Right atrium auricular region (tissue), 2 donors: ENCODE measurements around the gene MTHFD2L. TPM values are rescaled to one million over a fixed set of nuclear protein-coding genes. Genes with fewer than 3 reads are reported as not detected.

Source experiments
- DNase-seq: peaks from one replicate; pipeline ENCODE4 v3.0.0-alpha.2; 2019; ENCODE audit warnings: low spot score
- H3K27ac ChIP-seq, 2 donors: fragments of 200-600 bp; sonication (generic); 1 replicate in 1 of 2; 2 replicates in 1 of 2; pipeline ENCODE4 v1.5.1; 2016 to 2019
- H3K27me3 ChIP-seq, 2 donors: fragments of 200-600 bp; sonication (generic); one replicate each; pipeline versions ENCODE4 v1.5.1 to v1.6.0; 2017 to 2019
- H3K36me3 ChIP-seq: fragments of 200-600 bp; sonication (generic); one replicate; pipeline ENCODE4 v1.5.1; 2016
- H3K4me1 ChIP-seq, 2 donors: fragments of 200-600 bp; sonication (generic); one replicate each; pipeline versions ENCODE4 v1.5.1 to v1.6.0; 2017 to 2019
- H3K4me3 ChIP-seq, 2 donors: fragments of 200-600 bp; sonication (generic); 1 replicate in 1 of 2; 2 replicates in 1 of 2; pipeline ENCODE4 v1.5.1; 2017 to 2019; ENCODE audit warnings: mild to moderate bottlenecking in 1 of 2, moderate library complexity in 1 of 2
- H3K9me3 ChIP-seq, 2 donors: fragments of 200-600 bp; sonication (generic); one replicate each; pipeline ENCODE4 v1.5.1; 2019
- CTCF ChIP-seq, 2 donors: fragments of 200-600 bp; sonication (generic); IDR thresholded peaks; one replicate each; pipeline ENCODE4 v1.5.1; 2019; ENCODE audit warnings: antibody characterized with exemption in 2 of 2
- total RNA-seq, 2 donors: library from RNA; depleted of rRNA; stranded (reverse); fragments of >200 nt; gene quantifications; one replicate each; pipeline ENCODE4 v1.1.0, GENCODE V29; 2016

MTHFD2L gene
- 10 to 100 TPM in 1 of 2 donors, 1 to 10 TPM in 1; 8.3 to 11.5 TPM for total RNA-seq

GRCh38 chr4:74157561-74158465 is at the start of gene MTHFD2L:
Gene MTHFD2L (plus strand): TSS chr4:74158118. CDS start chr4:74158139, 21 bp downstream.
- TF ChIP-seq CTCF (IDR thresholded peaks at IDR 0.05): peak in 1 of 2 donors; percentile 10
- Histone ChIP-seq H3K9me3 (no peaks in the 10 kb centered on the region), H3K27me3 (no peaks in the 10 kb centered on the region), H3K4me1 (peaks cover 0 to 25% of the 10 kb centered on the region in 2 donors), H3K36me3 (peaks cover 11% of the 10 kb centered on the region), H3K4me3 (peak within 1 kb of the TSS; percentile 72), H3K27ac (peak within 1 kb of the TSS; percentile 93 to 97)
- peak; percentile 94 for DNase-seq

GRCh38 chr4:74108457-74109115 is 49.3 kb upstream of the MTHFD2L start:
- TF ChIP-seq CTCF (IDR thresholded peaks at IDR 0.05): no peak
- H3K27me3 ChIP-seq: no peaks in the 10 kb centered on the region
- no peak for DNase-seq
- no peaks in the 10 kb centered on the region for H3K9me3 ChIP-seq
- H3K36me3 ChIP-seq: no peaks in the 10 kb centered on the region
- no peak overlapping the region for H3K4me3 ChIP-seq
- peaks cover 0 to 47% of the 10 kb centered on the region in 2 donors for H3K4me1 ChIP-seq
- H3K27ac ChIP-seq: peak overlapping the region; percentile 70 to 76

GRCh38 chr4:74109116-74109869 is 48.6 kb upstream of the MTHFD2L start:
- Histone ChIP-seq H3K9me3 (no peaks in the 10 kb centered on the region), H3K4me1 (peaks cover 0 to 47% of the 10 kb centered on the region in 2 donors), H3K27ac (peak overlapping the region; percentile 70 to 76), H3K27me3 (no peaks in the 10 kb centered on the region), H3K36me3 (no peaks in the 10 kb centered on the region), H3K4me3 (no peak overlapping the region)
- TF ChIP-seq CTCF (IDR thresholded peaks at IDR 0.05): no peak
- DNase-seq: peak; percentile 69

GRCh38 chr4:74109870-74110605 is 47.9 kb upstream of the MTHFD2L start:
- H3K4me1 ChIP-seq: peaks cover 0 to 47% of the 10 kb centered on the region in 2 donors
- no peak for DNase-seq
- no peaks in the 10 kb centered on the region for H3K9me3 ChIP-seq
- no peak for TF ChIP-seq CTCF (IDR thresholded peaks at IDR 0.05)
- no peaks in the 10 kb centered on the region for H3K36me3 ChIP-seq
- no peaks in the 10 kb centered on the region for H3K27me3 ChIP-seq
- no peak overlapping the region for H3K4me3 ChIP-seq
- H3K27ac ChIP-seq: peak overlapping the region; percentile 70 to 76

- Histone ChIP-seq H3K27ac (peak overlapping the region; percentile 70 to 76), H3K4me3 (no peak overlapping the region), H3K27me3 (no peaks in the 10 kb centered on the region), H3K9me3 (no peaks in the 10 kb centered on the region), H3K36me3 (no peaks in the 10 kb centered on the region), H3K4me1 (peaks cover 0 to 44% of the 10 kb centered on the region in 2 donors)
- no peak for DNase-seq
- TF ChIP-seq CTCF (IDR thresholded peaks at IDR 0.05): no peak
Measured at GRCh38 chr4:74110670-74111069, 47.2 kb upstream of the MTHFD2L start.
